Measurements from ENCODE around the gene BAMBI.

Gene BAMBI

DNA sequence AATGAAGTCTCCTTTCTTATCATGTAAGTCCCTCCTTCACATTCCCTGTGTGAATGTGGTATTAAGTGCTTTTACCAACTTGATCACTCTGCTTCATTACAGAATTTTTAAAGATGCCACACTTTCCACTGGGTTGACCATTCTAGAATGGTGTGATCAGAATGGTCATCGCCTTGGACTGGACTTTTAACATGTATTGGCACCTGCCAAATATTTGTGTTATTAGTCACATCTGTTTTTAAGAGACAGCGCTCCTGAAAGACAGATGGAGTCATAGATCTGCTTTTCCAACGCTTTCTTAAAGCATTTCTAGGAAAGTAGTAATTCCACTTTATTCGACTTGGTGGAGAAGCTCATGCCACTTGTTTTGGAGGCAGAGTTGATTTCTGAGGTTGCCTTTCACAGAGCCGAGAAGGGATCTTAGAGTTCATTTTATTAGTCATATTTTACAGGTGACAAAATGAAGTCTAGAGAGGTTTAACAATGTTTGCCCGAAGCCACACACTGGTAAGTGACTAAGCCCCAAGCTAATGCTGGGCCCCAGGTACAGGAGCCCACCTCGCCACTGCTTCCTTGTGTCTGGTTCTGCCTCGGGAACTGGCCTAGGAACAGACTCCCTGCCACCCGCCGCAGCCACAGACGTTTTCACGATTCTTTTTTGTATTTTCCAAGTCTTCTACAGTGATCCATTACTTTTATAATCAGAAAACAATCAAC, 10.4 kb upstream of the BAMBI start:
- peaks cover 57% of the 10 kb centered on the region for H3K27me3 Mint-ChIP-seq
- H3K4me1 Mint-ChIP-seq: peaks cover 16% of the 10 kb centered on the region
- H3K9me3 Mint-ChIP-seq: no peaks in the 10 kb centered on the region
- no peak overlapping the region for H3K4me3 Mint-ChIP-seq
- H3K27ac Mint-ChIP-seq: no peak overlapping the region
- H3K36me3 Mint-ChIP-seq: no peaks in the 10 kb centered on the region

DNA sequence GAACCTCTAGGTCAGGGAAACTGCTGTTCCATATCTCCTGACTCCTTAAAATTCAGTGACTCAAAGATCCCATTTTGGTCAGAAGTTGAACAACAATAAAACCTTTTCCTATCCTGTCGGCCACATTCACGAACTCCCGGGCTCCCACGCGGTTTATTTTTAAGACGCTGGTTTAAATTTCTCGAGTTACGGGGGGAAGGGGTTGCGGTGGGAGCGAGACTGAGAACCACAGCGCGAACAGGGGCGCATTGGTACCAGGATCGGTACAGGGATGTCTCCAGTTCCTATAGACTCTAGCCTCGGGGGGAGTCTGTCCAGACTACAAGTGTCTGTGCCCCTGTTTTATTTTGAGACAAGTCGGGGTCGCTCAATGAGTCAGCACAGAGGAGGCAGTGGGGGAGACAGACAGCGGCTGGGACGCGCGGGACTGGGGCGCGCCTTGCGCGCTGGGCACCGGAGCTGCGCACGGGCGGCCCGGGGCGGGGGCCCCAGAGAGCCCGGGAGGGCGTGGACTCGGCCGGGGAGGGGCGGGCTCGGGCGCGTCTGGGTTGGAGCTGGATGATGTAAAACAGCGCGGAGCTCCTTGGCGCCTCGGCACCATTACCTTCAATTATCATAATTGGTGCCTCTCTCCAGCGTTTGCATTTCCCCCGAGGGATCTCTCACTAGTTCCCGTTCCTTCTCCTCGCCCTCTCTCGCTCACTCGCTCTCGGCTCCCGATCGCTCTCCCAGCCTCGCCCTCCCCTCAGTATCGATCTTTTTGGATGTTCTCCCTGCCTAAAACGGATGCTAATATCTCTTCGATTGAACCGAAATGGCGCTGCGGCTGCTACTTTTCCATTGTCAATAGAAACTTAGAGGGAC, 8.7 kb upstream of the BAMBI start:
- no peaks in the 10 kb centered on the region for H3K9me3 Mint-ChIP-seq
- H3K4me3 Mint-ChIP-seq: peak overlapping the region; percentile 81
- peaks cover 59% of the 10 kb centered on the region for H3K27me3 Mint-ChIP-seq
- no peaks in the 10 kb centered on the region for H3K36me3 Mint-ChIP-seq
- no peak overlapping the region for H3K27ac Mint-ChIP-seq
- peaks cover 16% of the 10 kb centered on the region for H3K4me1 Mint-ChIP-seq

DNA sequence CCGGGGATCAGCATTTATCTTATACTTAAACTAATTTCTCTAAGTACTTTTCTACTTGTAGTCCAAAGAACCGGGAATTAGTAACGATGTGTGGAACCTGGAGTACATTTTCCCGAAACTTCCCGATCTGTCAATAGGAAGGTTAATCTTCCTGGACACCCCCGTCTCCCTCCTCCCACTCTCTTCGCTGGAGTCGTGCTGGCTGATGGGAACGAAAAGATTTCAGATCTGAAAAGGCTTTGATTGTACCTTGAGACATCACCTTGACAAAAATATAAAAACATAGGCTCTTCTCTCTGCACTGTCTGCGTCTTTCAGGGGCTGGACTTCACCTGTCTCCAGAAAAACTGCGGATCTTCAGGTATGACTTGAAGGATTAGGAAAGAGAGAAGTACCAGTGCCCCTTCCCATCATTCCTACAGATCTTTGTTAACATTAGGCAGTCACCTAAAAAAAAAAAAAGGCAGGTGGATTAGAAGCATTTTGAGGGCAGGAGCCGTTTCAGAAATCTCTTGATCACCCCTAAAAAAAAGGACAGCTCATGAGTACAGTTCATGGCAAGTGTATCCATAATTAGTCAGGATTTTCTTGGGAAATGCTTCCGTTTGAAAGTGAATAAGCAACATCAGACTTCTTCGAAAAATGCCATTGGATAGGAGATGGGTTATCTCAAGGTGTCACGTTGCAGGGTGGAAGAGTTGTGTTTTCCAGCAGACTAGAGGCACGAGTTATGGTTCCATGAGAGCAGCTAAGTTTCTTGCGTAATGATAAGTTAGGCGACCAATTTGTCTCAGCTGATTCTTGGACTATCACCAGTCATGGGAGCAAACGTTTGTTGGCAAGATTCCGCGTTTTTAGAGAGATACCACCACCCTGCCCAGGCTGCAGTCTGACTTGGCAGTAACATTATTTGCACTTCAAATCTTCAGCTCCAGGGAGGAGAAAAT, 7.8 kb upstream of the BAMBI start:
- Mint-ChIP-seq H3K27ac (peak overlapping the region; percentile 17), H3K36me3 (no peaks in the 10 kb centered on the region), H3K27me3 (peaks cover 57% of the 10 kb centered on the region), H3K4me3 (peak overlapping the region; percentile 81), H3K4me1 (peaks cover 16% of the 10 kb centered on the region), H3K9me3 (no peaks in the 10 kb centered on the region)

DNA sequence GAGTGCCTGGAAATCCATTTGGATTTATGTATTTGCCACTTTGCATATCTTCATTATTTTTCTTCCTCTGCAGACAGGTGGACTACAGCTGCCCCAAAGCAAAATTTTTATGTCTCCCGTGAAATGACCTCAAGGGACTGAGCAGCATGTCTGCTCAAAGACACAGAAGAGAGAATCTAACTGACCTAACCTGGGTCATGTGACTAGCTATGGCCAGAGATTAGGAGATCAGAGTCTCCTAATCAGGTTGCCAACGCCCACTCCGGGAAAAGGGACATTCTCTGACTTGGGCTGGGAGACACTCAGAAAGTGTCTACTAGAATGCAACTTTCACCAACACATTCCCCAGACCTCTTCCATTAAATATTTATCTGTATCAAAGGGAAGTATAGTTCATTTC, 2.5 kb upstream of the BAMBI start:
- peaks cover 39% of the 10 kb centered on the region for H3K27me3 Mint-ChIP-seq
- no peak overlapping the region for H3K27ac Mint-ChIP-seq
- H3K4me3 Mint-ChIP-seq: no peak overlapping the region
- H3K9me3 Mint-ChIP-seq: no peaks in the 10 kb centered on the region
- H3K36me3 Mint-ChIP-seq: no peaks in the 10 kb centered on the region
- H3K4me1 Mint-ChIP-seq: peaks cover 20% of the 10 kb centered on the region

DNA sequence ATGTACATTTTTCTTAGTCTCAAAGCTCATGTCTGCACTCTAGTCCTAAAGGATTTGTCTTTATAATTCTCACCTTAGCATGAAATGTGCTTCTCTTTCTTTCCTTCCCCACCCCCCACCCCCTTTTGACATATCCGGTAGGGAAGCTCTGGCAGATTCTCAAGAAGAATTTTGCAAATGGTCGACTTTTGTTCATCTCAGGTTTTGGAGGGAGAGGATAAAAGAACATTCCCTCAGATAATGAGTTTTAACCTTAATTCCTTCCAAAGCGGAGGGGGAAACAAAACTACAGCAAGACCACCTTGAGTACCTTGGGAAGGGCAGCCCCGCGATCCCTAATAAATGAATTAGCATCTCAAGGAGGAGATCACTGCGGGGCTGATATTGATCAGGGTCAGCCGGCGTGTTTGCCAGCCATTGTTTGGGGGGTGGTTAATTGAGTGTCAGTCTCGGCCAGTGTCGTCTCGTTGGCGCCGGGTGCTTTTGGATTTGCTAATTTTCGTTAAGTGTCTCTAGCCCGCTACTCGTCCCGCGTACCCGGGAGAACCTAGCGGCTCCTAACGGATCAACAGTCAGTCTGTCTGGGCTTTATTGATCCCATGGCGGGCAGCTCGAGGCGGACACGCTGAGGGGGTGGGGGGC, 874 bp upstream of the BAMBI start:
- Mint-ChIP-seq H3K27me3 (peaks cover 48% of the 10 kb centered on the region), H3K36me3 (no peaks in the 10 kb centered on the region), H3K4me1 (peaks cover 27% of the 10 kb centered on the region), H3K9me3 (no peaks in the 10 kb centered on the region), H3K4me3 (peak overlapping the region; percentile 75), H3K27ac (no peak overlapping the region)

DNA sequence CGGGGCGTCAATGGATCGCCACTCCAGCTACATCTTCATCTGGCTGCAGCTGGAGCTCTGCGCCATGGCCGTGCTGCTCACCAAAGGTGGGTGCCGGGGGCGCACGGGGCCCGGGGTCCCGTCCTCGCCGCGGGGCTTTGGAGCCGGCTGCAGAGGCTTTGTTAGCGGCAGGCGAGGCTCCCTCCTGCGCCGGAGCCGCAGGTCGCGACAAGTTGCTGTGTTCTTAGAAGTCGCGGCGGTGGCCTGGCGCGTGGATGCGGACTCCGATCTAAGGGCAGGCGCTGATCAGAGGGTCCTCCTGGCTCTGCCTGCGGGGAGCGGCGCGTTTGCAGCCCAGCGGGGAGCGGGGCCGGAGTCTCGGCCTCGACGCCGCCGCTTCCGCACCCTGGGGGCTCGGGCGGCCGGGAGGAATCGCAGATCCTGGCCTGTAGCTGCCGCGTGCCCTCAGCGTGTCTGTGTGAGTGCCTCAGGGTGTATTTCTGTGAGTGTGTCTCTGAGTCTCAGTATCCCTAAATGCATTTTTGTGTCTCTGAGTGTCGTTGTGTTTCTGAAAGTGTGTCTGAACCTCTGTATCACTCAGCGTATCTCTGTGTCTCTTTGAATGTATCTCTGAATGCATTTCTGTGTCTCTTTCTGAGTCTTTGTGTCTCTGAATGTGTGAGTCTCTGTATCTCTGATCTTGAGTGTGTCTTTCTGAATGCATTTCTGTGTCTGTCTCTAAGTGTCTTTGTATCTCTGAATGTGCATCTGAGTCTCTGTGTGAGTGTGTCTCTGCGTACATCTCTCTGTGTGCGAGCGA, 766 bp downstream of the BAMBI start:
- H3K9me3 Mint-ChIP-seq: no peaks in the 10 kb centered on the region
- H3K4me3 Mint-ChIP-seq: peak overlapping the region; percentile 78
- H3K27me3 Mint-ChIP-seq: peaks cover 53% of the 10 kb centered on the region
- no peak overlapping the region for H3K27ac Mint-ChIP-seq
- H3K36me3 Mint-ChIP-seq: no peaks in the 10 kb centered on the region
- H3K4me1 Mint-ChIP-seq: peaks cover 27% of the 10 kb centered on the region

DNA sequence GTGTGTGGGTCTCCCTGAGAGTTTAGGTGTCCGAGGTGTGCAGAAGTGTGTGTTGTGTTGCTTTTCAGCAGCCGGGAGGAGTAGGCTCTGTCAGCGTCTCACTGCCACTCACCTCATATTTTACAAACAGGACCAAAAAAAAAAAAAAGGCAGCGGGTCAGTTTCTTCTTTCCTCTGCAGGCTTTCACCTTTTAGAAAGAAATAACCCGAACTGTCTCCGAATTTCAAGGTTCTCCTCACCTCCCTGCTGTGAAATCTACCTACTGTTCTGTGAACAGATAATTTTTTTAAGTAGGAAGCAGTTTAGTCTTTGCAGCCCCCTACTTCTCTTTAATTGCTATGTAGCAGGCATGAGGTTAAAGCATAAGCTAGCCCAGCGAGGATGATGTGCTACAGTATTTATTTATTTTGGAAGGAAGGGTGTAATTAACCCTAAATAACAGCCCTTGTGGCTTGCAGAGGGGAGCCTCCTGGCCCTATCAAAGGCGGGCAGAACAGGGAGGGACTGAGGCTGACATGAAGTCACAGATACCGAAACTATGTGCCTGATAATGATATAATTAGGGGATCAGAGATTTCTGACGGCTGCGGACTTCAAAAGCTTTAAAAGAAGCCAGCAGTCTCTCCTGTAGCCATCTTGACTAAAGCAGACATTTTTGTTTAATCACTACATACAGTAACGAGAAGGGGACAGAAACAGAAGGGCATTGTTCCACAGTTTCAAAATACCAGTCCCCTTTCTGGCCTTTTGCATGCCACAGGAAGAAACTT, 1.6 kb downstream of the BAMBI start:
- Mint-ChIP-seq H3K27me3 (peaks cover 57% of the 10 kb centered on the region), H3K4me1 (peaks cover 27% of the 10 kb centered on the region), H3K27ac (no peak overlapping the region), H3K36me3 (no peaks in the 10 kb centered on the region), H3K9me3 (no peaks in the 10 kb centered on the region), H3K4me3 (peak overlapping the region; percentile 78)

DNA sequence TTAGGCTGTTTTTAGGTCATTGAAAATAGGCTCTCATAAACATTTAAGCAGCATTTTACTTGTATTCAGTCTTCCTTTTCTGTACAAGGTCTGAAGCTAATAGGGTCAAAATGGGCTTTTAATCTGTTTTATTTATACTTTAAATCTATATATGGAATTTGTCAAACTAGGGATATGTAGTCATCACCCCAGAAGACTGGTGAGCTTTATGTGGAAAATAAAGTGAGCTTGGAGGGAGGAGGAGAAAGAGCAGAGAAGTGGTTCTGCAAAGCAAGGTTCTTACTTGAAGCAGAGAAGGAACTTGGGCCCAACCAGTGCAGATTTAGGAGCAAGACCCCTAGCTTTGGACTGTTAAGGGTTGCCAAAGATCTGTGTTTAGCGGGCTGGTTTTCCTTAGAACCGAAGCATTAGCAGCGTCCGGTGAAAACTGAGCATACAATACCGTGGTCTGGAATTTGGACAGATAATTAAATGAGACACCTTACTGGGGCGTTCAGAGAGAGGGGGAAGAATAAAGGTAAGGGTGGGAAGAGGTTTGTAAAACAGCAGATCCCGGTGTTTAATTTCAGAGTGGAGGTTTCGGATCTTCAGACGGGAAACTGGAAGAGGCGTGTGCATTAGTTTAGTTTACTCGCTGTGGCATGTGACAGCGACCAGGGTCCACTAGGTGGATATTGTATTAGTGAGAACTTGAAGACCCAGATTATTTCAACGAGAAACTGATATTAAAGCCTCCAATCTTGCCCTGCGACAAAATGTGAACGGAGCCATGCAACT, 2.4 kb downstream of the BAMBI start:
- peaks cover 53% of the 10 kb centered on the region for H3K27me3 Mint-ChIP-seq
- H3K4me3 Mint-ChIP-seq: peak overlapping the region; percentile 36
- no peaks in the 10 kb centered on the region for H3K36me3 Mint-ChIP-seq
- peaks cover 27% of the 10 kb centered on the region for H3K4me1 Mint-ChIP-seq
- H3K9me3 Mint-ChIP-seq: no peaks in the 10 kb centered on the region
- peak overlapping the region; percentile 48 for H3K27ac Mint-ChIP-seq

DNA sequence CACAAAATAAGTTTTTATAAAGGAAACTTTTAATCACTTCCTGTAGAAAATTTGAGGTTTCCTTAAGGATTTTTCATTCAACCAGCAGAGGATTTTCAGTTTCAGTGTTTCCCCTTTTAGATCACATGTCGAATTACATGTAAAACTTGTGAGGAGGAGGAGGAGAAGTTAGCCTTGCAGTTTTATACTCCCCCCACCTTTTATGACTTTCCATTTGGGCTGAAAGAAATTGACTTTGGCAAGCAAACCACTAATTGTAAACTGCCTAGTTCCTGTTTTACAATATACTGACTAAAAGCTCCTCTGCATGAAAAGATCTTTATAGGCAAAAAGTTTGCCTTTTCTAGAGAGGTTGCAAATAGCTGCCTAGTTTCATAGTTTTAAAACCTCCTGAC, 3.0 kb downstream of the BAMBI start:
- H3K4me3 Mint-ChIP-seq: no peak overlapping the region

DNA sequence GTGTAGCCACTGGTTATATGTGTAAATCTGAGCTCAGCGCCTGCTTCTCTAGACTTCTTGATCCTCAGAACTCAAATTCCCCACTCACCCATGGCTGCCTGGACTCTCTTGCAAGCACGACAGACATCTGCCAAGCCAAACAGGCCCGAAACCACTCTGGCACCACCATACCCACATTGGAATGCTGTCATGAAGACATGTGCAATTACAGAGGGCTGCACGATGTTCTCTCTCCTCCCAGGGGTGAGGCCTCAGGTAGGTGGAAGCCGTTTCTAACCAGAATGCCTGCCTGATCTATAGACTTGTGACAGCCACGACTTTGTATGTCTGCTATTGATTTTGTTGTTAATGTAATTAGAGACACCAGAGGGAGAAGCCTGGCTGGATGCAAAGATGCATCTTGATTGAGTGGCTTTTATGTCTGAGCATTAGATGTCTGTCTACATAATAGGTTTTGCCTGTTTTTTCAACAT, 4.0 kb downstream of the BAMBI start:
- peaks cover 48% of the 10 kb centered on the region for H3K27me3 Mint-ChIP-seq
- no peaks in the 10 kb centered on the region for H3K9me3 Mint-ChIP-seq

More for the DNA sequence above, 3.0 kb downstream of the BAMBI start:
- Mint-ChIP-seq H3K27me3 (peaks cover 50% of the 10 kb centered on the region), H3K36me3 (no peaks in the 10 kb centered on the region), H3K9me3 (no peaks in the 10 kb centered on the region), H3K4me1 (peaks cover 27% of the 10 kb centered on the region), H3K27ac (no peak overlapping the region)

DNA sequence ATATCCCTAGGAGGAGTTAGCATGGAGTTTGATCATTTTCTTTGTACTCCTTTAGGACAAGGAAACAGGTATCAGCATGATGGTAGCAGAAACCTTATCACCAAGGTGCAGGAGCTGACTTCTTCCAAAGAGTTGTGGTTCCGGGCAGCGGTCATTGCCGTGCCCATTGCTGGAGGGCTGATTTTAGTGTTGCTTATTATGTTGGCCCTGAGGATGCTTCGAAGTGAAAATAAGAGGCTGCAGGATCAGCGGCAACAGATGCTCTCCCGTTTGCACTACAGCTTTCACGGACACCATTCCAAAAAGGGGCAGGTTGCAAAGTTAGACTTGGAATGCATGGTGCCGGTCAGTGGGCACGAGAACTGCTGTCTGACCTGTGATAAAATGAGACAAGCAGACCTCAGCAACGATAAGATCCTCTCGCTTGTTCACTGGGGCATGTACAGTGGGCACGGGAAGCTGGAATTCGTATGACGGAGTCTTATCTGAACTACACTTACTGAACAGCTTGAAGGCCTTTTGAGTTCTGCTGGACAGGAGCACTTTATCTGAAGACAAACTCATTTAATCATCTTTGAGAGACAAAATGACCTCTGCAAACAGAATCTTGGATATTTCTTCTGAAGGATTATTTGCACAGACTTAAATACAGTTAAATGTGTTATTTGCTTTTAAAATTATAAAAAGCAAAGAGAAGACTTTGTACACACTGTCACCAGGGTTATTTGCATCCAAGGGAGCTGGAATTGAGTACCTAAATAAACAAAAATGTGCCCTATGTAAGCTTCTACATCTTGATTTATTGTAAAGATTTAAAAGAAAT, 4.8 kb downstream of the BAMBI start:
- Mint-ChIP-seq H3K27me3 (peaks cover 51% of the 10 kb centered on the region), H3K4me3 (no peak overlapping the region), H3K9me3 (no peaks in the 10 kb centered on the region), H3K36me3 (no peaks in the 10 kb centered on the region), H3K4me1 (peaks cover 21% of the 10 kb centered on the region), H3K27ac (no peak overlapping the region)

More for the DNA sequence above, 4.0 kb downstream of the BAMBI start:
- Mint-ChIP-seq H3K27ac (no peak overlapping the region), H3K4me1 (peaks cover 25% of the 10 kb centered on the region), H3K36me3 (no peaks in the 10 kb centered on the region), H3K4me3 (no peak overlapping the region)

DNA sequence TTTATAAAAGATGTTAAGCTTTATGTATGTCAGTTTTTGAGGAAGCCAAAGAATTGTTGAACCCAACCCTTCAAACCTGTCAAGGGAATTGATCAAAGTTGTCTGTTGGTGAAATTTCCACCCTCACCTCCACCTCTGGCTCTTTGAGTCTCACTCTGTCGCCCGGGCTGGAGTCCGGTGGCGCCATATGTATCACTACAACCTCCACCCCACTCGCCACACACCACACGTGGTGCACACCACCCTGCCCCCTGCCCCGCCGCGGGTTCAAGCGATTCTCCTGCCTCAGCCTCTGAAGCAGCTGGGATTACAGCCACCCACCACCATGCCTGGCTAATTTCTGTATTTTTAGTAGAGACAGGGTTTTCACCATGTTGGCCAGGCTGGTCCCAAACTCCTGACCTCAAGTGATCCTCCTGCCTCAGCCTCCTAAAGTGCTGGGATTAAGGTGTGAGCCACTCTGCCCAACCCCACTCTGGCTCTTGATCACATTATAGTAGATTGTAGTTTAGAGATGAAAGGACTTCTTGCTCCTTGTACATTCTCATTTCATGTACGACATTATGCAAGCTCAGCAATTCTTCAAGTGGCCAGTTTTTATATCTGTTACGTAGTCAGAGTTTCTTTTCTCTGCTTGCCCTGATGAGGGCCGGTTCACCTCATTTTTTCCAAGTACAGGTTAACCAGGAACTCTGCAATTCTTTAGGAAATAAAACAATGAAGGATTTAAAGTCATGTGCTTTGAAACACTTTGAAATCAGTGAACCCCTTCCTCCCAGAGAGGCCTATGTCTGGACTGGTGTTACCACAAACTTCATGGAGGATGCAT, 7.0 kb downstream of the BAMBI start:
- no peaks in the 10 kb centered on the region for H3K36me3 Mint-ChIP-seq
- H3K27ac Mint-ChIP-seq: no peak overlapping the region
- no peaks in the 10 kb centered on the region for H3K9me3 Mint-ChIP-seq
- peaks cover 9% of the 10 kb centered on the region for H3K4me1 Mint-ChIP-seq
- peaks cover 41% of the 10 kb centered on the region for H3K27me3 Mint-ChIP-seq
- H3K4me3 Mint-ChIP-seq: no peak overlapping the region
